ENCODE results near the gene OPTC. TPM values are rescaled to one million over a fixed set of nuclear protein-coding genes. Genes with fewer than 3 reads are reported as not detected.

Gene OPTC
- total and polyA plus RNA-seq, 9 of the 15 experiments (the other 6 are each of a cell fraction or from before 2014, with no cell fraction given), result not detected

GRCh38 chr1:203524824-203525223 is 30.9 kb downstream of the OPTC start:
- ChIA-PET CTCF (ENCODE audit: low intra/inter-chr PET ratio) (no interaction called here), POLR2A (no interaction called here)
- Histone ChIP-seq H3K4me1 (replicated peaks in 1 of 2; ENCODE audit: control insufficient read depth in 2 of 2, insufficient read depth in 2 of 2, low read length in 2 of 2) (no peaks in the 10 kb centered on the region; a peak in 1 of 5 replicates), H3K27me3 (ENCODE audit: control insufficient read depth in 2 of 2, insufficient read depth in 2 of 2, low read length in 2 of 2) (peaks cover 40 to 83% of the 10 kb centered on the region in 2 experiments), H3K9ac (ENCODE audit: insufficient read depth in 1 of 2, low read depth in 2 of 2, low read length in 2 of 2) (no peak overlapping the region), H2AFZ (ENCODE audit: low read depth, low read length) (no peak overlapping the region), H4K20me1 (replicated peaks; ENCODE audit: control insufficient read depth, insufficient read depth, low read length) (peaks cover 10% of the 10 kb centered on the region; the same call in 1 of the 2 replicates), H3K4me3 (no peak overlapping the region), H3K9me3 (replicated peaks; ENCODE audit: control insufficient read depth, insufficient read depth, low read depth, low read length) (no peaks in the 10 kb centered on the region), H3K36me3 (ENCODE audit: control insufficient read depth, insufficient read depth, low read length) (no peaks in the 10 kb centered on the region), H3K79me2 (ENCODE audit: control insufficient read depth, insufficient read depth, low read length) (no peaks in the 10 kb centered on the region), H3K9me1 (ENCODE audit: control insufficient read depth, insufficient read depth, low read length) (no peaks in the 10 kb centered on the region), H3K4me2 (ENCODE audit: insufficient read depth, low read length) (no peak overlapping the region), H3K27ac (ENCODE audit: extremely low read depth, low read depth, low read length) (no peak overlapping the region)
- 2% methylated on average over 4 of the region's 4 CpGs for WGBS (ENCODE audit: insufficient coverage, low coverage, missing lambda C conversion rate)
- intact Hi-C loops (cut with micrococcal nuclease), result no loop called here
- ATAC-seq (no peak), DNase-seq (ENCODE audit: extremely low read depth in 1 of 4, low spot score in 3 of 4) (no peak), FAIRE-seq (no peak)
- BruUV-seq (replicated peaks), result no TSS peak
- TF ChIP-seq, protein P1, sequence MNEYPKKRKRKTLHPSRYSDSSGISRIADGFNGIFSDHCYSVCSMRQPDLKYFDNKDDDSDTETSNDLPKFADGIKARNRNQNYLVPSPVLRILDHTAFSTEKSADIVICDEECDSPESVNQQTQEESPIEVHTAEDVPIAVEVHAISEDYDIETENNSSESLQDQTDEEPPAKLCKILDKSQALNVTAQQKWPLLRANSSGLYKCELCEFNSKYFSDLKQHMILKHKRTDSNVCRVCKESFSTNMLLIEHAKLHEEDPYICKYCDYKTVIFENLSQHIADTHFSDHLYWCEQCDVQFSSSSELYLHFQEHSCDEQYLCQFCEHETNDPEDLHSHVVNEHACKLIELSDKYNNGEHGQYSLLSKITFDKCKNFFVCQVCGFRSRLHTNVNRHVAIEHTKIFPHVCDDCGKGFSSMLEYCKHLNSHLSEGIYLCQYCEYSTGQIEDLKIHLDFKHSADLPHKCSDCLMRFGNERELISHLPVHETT (CRISPR knock-in tag; conservative IDR thresholded peaks at IDR 0.05 in 1 of 2, IDR thresholded peaks at IDR 0.05 in 1 of 2), result no peak
- no peak for TF ChIP-seq PRPF4 (IDR thresholded peaks at IDR 0.05; ENCODE audit: insufficient read depth, low read depth, low read length, poor library complexity, severe bottlenecking)
- TF ChIP-seq XRCC4 (IDR thresholded peaks at IDR 0.05; ENCODE audit: extremely low read depth, insufficient read depth, insufficient read length), result no peak
- no peak for TF ChIP-seq TAF1 (IDR thresholded peaks at IDR 0.05; ENCODE audit: control insufficient read depth, extremely low read depth, insufficient read depth, low read length, severe bottlenecking)
- TF ChIP-seq ZFX (CRISPR knock-in tag; IDR thresholded peaks at IDR 0.05), result no peak
- TF ChIP-seq GABPB1 (CRISPR knock-in tag; IDR thresholded peaks at IDR 0.05), result no peak
- TF ChIP-seq HNRNPH1 (optimal IDR thresholded peaks at IDR 0.05; ENCODE audit: low read depth, low read length), result no peak
- no peak for TF ChIP-seq CBFA2T3 (IDR thresholded peaks at IDR 0.05)
- no peak for TF ChIP-seq PML (IDR thresholded peaks at IDR 0.05; ENCODE audit: low read length)
- TF ChIP-seq, protein P2, sequence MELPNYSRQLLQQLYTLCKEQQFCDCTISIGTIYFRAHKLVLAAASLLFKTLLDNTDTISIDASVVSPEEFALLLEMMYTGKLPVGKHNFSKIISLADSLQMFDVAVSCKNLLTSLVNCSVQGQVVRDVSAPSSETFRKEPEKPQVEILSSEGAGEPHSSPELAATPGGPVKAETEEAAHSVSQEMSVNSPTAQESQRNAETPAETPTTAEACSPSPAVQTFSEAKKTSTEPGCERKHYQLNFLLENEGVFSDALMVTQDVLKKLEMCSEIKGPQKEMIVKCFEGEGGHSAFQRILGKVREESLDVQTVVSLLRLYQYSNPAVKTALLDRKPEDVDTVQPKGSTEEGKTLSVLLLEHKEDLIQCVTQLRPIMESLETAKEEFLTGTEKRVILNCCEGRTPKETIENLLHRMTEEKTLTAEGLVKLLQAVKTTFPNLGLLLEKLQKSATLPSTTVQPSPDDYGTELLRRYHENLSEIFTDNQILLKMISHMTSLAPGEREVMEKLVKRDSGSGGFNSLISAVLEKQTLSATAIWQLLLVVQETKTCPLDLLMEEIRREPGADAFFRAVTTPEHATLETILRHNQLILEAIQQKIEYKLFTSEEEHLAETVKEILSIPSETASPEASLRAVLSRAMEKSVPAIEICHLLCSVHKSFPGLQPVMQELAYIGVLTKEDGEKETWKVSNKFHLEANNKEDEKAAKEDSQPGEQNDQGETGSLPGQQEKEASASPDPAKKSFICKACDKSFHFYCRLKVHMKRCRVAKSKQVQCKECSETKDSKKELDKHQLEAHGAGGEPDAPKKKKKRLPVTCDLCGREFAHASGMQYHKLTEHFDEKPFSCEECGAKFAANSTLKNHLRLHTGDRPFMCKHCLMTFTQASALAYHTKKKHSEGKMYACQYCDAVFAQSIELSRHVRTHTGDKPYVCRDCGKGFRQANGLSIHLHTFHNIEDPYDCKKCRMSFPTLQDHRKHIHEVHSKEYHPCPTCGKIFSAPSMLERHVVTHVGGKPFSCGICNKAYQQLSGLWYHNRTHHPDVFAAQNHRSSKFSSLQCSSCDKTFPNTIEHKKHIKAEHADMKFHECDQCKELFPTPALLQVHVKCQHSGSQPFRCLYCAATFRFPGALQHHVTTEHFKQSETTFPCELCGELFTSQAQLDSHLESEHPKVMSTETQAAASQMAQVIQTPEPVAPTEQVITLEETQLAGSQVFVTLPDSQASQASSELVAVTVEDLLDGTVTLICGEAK (IDR thresholded peaks at IDR 0.05), result no peak
- TF ChIP-seq, protein P2 (CRISPR knock-in tag; IDR thresholded peaks at IDR 0.05), result no peak
- TF ChIP-seq PHB (CRISPR knock-in tag; IDR thresholded peaks at IDR 0.05), result no peak
- TF ChIP-seq RB1 (IDR thresholded peaks at IDR 0.05; ENCODE audit: low read depth), result no peak
- TF ChIP-seq XRCC3 (IDR thresholded peaks at IDR 0.05), result no peak
- in situ Hi-C loops (cut with MboI), result loop anchor here (5.0 kb wide), 1 partner anchor 82 kb away; no protein-coding TSS in a partner anchor

Measured in K562 (cell line).